T-helper 1 cell treated with Interleukin-12 subunit alpha and Interleukin-12 subunit beta and Interleukin-4 antibody, amounts not matched to agents 30 μg/mL and 1 μg/mL, for 36 hours (primary cell): ENCODE results near the gene SPCS1.

Source experiments
- H3K27ac Mint-ChIP-seq: one replicate; pipeline ENCODE4 v1.8.0; 2021; ENCODE audit warnings: mild to moderate bottlenecking, mixed read lengths
- H3K27me3 Mint-ChIP-seq: one replicate; pipeline ENCODE4 v1.8.0; 2021; ENCODE audit warnings: low read depth, mixed read lengths
- H3K36me3 Mint-ChIP-seq: one replicate; pipeline ENCODE4 v1.8.0; 2021; ENCODE audit warnings: low read depth, mixed read lengths
- H3K4me1 Mint-ChIP-seq: one replicate; pipeline ENCODE4 v1.8.0; 2021; ENCODE audit warnings: low read depth, mixed read lengths
- H3K4me3 Mint-ChIP-seq: one replicate; pipeline ENCODE4 v1.8.0; 2021; ENCODE audit warnings: mild to moderate bottlenecking, moderate library complexity, mixed read lengths
- H3K9me3 Mint-ChIP-seq: one replicate; pipeline ENCODE4 v1.8.0; 2021; ENCODE audit warnings: mixed read lengths

The SPCS1 gene

GRCh38 chr3:52739730-52740129, 33.8 kb downstream of the SPCS1 start:
- Mint-ChIP-seq H3K36me3 (peaks cover 29% of the 10 kb centered on the region), H3K4me3 (no peak overlapping the region)

DNA sequence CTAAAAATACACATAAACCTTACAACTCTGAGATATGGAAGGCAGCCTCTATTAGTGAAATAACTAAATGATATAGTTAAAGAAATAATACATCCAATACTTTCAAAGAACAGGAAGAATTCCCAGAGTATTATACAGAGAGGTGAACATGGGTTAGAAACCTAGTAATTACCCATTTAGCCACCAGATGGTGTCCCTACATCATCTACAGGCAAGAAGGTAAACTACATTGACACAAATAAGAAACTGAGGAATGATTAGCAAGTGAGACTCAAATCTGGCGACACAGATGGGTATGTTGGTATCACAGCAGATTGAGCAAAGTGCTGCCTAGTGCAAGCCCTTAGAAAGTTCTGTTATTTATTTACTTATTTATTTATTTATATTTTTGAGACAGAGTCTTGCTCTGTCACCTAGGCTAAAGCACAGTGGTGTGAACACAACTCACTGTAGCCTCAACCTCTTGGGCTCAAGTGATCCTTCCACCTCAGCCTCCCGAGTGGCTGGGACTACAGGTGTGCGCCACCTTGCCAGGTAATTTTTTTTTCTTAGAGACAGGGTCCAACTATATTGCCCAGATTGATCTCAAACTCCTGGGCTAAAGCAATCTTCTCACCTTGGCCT, 36.6 kb downstream of the SPCS1 start:
- Mint-ChIP-seq H3K27me3 (no peaks in the 10 kb centered on the region), H3K27ac (no peak overlapping the region), H3K36me3 (peaks cover 22% of the 10 kb centered on the region), H3K4me3 (no peak overlapping the region), H3K4me1 (no peaks in the 10 kb centered on the region), H3K9me3 (no peaks in the 10 kb centered on the region)

More at GRCh38 chr3:52739730-52740129, 33.8 kb downstream of the SPCS1 start:
- no peak overlapping the region for H3K27ac Mint-ChIP-seq
- H3K9me3 Mint-ChIP-seq = peaks cover 4% of the 10 kb centered on the region
- no peaks in the 10 kb centered on the region for H3K4me1 Mint-ChIP-seq
- no peaks in the 10 kb centered on the region for H3K27me3 Mint-ChIP-seq

DNA sequence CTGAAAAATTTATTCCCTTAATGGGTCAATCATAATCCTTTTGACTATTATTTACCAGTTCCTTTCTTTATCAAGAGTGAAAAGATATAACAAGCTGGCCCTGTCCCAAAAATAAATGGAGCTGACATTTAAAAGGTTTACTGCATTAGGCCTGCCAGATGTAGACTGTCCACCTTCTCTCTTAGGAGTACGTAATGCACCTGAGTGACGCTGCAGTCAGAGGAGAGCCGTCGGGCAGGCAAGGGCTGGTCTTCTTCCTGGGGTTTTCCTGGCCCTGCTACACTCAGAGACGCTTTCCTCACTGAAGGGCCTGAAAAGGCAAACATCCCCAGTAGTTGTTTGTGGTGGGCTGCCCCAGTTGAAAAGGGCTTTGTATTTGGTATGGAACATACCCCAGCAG, 37.2 kb downstream of the SPCS1 start:
- no peaks in the 10 kb centered on the region for H3K27me3 Mint-ChIP-seq
- H3K27ac Mint-ChIP-seq = no peak overlapping the region
- no peak overlapping the region for H3K4me3 Mint-ChIP-seq
- no peaks in the 10 kb centered on the region for H3K9me3 Mint-ChIP-seq
- H3K4me1 Mint-ChIP-seq = no peaks in the 10 kb centered on the region
- H3K36me3 Mint-ChIP-seq = peaks cover 22% of the 10 kb centered on the region

GRCh38 chr3:52743721-52744120, 37.8 kb downstream of the SPCS1 start:
- Mint-ChIP-seq H3K36me3 (peaks cover 25% of the 10 kb centered on the region), H3K27ac (no peak overlapping the region), H3K4me3 (no peak overlapping the region)

GRCh38 chr3:52752045-52752660, 46.2 kb downstream of the SPCS1 start:
- H3K36me3 Mint-ChIP-seq = peaks cover 20% of the 10 kb centered on the region

More at GRCh38 chr3:52743721-52744120, 37.8 kb downstream of the SPCS1 start:
- Mint-ChIP-seq H3K9me3 (no peaks in the 10 kb centered on the region), H3K27me3 (no peaks in the 10 kb centered on the region), H3K4me1 (no peaks in the 10 kb centered on the region)

GRCh38 chr3:52754373-52754772, 48.5 kb downstream of the SPCS1 start:
- peaks cover 1% of the 10 kb centered on the region for H3K4me1 Mint-ChIP-seq
- H3K4me3 Mint-ChIP-seq = no peak overlapping the region
- no peaks in the 10 kb centered on the region for H3K27me3 Mint-ChIP-seq
- H3K36me3 Mint-ChIP-seq = peaks cover 20% of the 10 kb centered on the region
- H3K27ac Mint-ChIP-seq = no peak overlapping the region
- H3K9me3 Mint-ChIP-seq = no peaks in the 10 kb centered on the region

More at GRCh38 chr3:52752045-52752660, 46.2 kb downstream of the SPCS1 start:
- H3K4me3 Mint-ChIP-seq = no peak overlapping the region
- H3K27ac Mint-ChIP-seq = no peak overlapping the region
- no peaks in the 10 kb centered on the region for H3K9me3 Mint-ChIP-seq
- H3K4me1 Mint-ChIP-seq = no peaks in the 10 kb centered on the region
- H3K27me3 Mint-ChIP-seq = no peaks in the 10 kb centered on the region

DNA sequence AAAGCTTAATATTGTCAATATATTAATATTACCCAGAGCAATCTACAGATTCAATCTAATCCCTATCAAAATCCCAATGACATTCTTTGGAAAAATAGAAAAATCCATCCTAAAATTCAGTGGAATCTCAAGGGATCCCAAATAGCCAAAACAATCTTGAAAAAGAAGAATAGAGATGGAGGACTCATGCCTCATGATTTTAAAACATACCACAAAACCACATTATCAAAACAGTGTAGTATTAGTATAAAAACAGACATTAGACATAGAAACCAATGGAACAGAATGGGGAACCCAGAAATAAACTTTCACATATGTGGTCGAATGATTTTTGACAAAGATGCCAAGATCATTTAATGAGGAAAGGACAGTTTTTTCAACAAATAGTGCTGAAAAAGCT, 50.2 kb downstream of the SPCS1 start:
- H3K36me3 Mint-ChIP-seq = peaks cover 30% of the 10 kb centered on the region
- peaks cover 3% of the 10 kb centered on the region for H3K4me1 Mint-ChIP-seq
- no peaks in the 10 kb centered on the region for H3K27me3 Mint-ChIP-seq
- no peak overlapping the region for H3K27ac Mint-ChIP-seq
- H3K9me3 Mint-ChIP-seq = no peaks in the 10 kb centered on the region
- H3K4me3 Mint-ChIP-seq = no peak overlapping the region
